Esophagus muscularis mucosa (tissue), 4 donors: ENCODE data around the gene ENKD1. TPM values are rescaled to one million over a fixed set of nuclear protein-coding genes. Genes with fewer than 3 reads are reported as not detected.
"Not testable (repeated sequence)": the region's sequence is repeated elsewhere in the genome, so short reads cannot be mapped to it uniquely, and the experiment has no call there.

Experiments used
- DNase-seq: peaks from one replicate; pipeline ENCODE4 v3.0.0-alpha.2; 2017; ENCODE audit errors: extremely low spot score
- H3K27ac ChIP-seq, 4 donors: fragments of 200-600 bp; sonication (generic); replicated peaks in 1 of 4; 1 replicate in 3 of 4; 2 replicates in 1 of 4; pipeline ENCODE4 v1.5.1; 2016 to 2019; ENCODE audit warnings: mild to moderate bottlenecking in 1 of 4
- H3K27me3 ChIP-seq, 4 donors: fragments of 200-600 bp; sonication (generic); one replicate each; pipeline versions ENCODE4 v1.5.1 to v1.6.0; 2016 to 2019
- H3K36me3 ChIP-seq, 4 donors: fragments of 200-600 bp; sonication (generic); one replicate each; pipeline ENCODE4 v1.5.1; 2016 to 2019
- H3K4me1 ChIP-seq, 4 donors: fragments of 200-600 bp; sonication (generic); one replicate each; pipeline ENCODE4 v1.5.1; 2016 to 2019
- H3K4me3 ChIP-seq, 4 donors: fragments of 200-600 bp; sonication (generic); 1 replicate in 2 of 4; 2 replicates in 2 of 4; pipeline ENCODE4 v1.5.1; 2016 to 2019; ENCODE audit warnings: mild to moderate bottlenecking in 4 of 4, moderate library complexity in 1 of 4
- H3K9me3 ChIP-seq, 4 donors: fragments of 200-600 bp; sonication (generic); 1 replicate in 3 of 4; 2 replicates in 1 of 4; pipeline ENCODE4 v1.5.1; 2016 to 2019
- EP300 ChIP-seq: sonication (generic); formaldehyde crosslinking; IDR thresholded peaks from one replicate; pipeline ENCODE4 v1.6.1; 2017; ENCODE audit warnings: antibody characterized with exemption
- POLR2A ChIP-seq: fragments of 450-650 bp; IDR thresholded peaks from one replicate; pipeline ENCODE4 v1.6.1; 2017; ENCODE audit warnings: antibody characterized with exemption, moderate library complexity, mild to moderate bottlenecking, low read depth
- POLR2AphosphoS5 ChIP-seq, 2 donors: sonication (generic); formaldehyde crosslinking; IDR thresholded peaks; one replicate each; pipeline ENCODE4 v1.6.1; 2017; ENCODE audit warnings: antibody characterized with exemption in 2 of 2
- WGBS: methylation state at CpG from one replicate; pipeline ENCODE4 v1.1.5; 2018; 5-methylcytosine and 5-hydroxymethylcytosine counted together
- intact Hi-C: fragments of 100-400 bp; cut with DNase I; formaldehyde crosslinking; loops from one replicate; pipeline ENCODE4 v1.15.1; 2023
- total RNA-seq, 4 donors: library from RNA; depleted of rRNA; stranded (reverse); fragments of >200 nt; gene quantifications; one replicate each; pipeline versions ENCODE4 v1.1.0 to v1.2.1, GENCODE V29; 2016
- TF ChIP-seq, protein P1 (sequence below), 3 experiments: fragments of 200-600 bp in 2 of 3; fragments of 450-650 bp in 1 of 3; sonication (generic) in 2 of 3; IDR thresholded peaks; one replicate each; pipeline ENCODE4 v1.5.1; 2017 to 2019; ENCODE audit warnings: antibody characterized with exemption in 3 of 3, mild to moderate bottlenecking in 2 of 3, moderate library complexity in 1 of 3

Gene ENKD1
- total RNA-seq, 4 donors from 2014 or later, result 24.5 to 47.3 (median 35.6) TPM

DNA sequence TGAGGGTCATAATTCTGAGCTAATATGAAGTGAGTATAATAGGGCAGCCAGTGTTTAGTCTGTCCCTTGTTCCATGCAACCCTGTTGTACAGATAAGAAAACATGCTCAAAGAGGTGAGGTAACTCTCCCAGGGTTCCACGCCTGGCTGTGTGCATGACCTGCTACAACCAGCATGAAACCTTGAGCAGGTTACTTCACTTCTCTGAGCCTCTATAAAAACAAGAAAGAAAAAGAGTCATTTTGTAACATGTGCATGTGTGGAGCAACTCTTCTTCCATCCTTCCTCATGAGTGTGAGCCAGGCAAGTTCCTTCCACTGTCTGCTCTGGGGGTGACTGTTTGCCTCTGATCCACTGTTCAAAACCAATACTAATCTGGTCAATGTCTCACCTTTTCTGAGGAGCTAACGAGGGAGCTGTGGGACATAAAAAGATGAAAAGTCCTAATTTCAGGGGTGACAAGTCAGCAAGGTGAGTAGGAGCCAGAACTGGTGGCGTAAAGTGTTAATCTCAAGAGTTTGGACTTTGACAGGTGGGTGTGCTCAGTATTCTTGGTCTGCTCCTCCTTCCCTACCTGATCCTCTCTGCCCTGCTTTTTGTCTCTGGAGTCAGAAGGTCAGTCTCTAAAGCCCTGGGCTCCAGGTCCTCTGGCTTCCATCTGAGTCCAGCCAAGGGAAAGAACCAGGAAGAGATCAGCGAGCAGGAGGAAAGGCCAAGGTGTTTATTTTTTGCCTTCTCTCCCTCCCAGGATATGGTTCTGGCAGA, 31.1 kb upstream of the ENKD1 start:
- DNase-seq, result no peak
- 96% methylated on average over 4 of the region's 4 CpGs for WGBS
- no peak overlapping the region for H3K27ac ChIP-seq

GRCh38 chr16:67694611-67695010, 28.1 kb upstream of the ENKD1 start:
- intact Hi-C loops, result no loop called here
- no peak for DNase-seq
- no peaks in the 10 kb centered on the region for H3K4me1 ChIP-seq
- H3K9me3 ChIP-seq, result no peaks in the 10 kb centered on the region
- no peak overlapping the region for H3K27ac ChIP-seq
- no peaks in the 10 kb centered on the region for H3K27me3 ChIP-seq
- H3K36me3 ChIP-seq, result no peaks in the 10 kb centered on the region
- no peak overlapping the region for H3K4me3 ChIP-seq
- whole genome bisulfite sequencing, result 81% methylated on average over 2 of the region's 2 CpGs
- TF ChIP-seq POLR2A, result no peak
- TF ChIP-seq EP300, result no peak
- TF ChIP-seq POLR2AphosphoS5 (IDR thresholded peaks at IDR 0.05), result no peak
- TF ChIP-seq, protein P1, sequence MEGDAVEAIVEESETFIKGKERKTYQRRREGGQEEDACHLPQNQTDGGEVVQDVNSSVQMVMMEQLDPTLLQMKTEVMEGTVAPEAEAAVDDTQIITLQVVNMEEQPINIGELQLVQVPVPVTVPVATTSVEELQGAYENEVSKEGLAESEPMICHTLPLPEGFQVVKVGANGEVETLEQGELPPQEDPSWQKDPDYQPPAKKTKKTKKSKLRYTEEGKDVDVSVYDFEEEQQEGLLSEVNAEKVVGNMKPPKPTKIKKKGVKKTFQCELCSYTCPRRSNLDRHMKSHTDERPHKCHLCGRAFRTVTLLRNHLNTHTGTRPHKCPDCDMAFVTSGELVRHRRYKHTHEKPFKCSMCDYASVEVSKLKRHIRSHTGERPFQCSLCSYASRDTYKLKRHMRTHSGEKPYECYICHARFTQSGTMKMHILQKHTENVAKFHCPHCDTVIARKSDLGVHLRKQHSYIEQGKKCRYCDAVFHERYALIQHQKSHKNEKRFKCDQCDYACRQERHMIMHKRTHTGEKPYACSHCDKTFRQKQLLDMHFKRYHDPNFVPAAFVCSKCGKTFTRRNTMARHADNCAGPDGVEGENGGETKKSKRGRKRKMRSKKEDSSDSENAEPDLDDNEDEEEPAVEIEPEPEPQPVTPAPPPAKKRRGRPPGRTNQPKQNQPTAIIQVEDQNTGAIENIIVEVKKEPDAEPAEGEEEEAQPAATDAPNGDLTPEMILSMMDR (IDR thresholded peaks at IDR 0.05), result no peak

More for the DNA sequence above, 31.1 kb upstream of the ENKD1 start:
- Histone ChIP-seq H3K27me3 (no peaks in the 10 kb centered on the region), H3K9me3 (no peaks in the 10 kb centered on the region), H3K4me3 (no peak overlapping the region), H3K4me1 (no peaks in the 10 kb centered on the region), H3K36me3 (no peaks in the 10 kb centered on the region)
- TF ChIP-seq, protein P1 (IDR thresholded peaks at IDR 0.05), result no peak
- no peak for TF ChIP-seq EP300
- TF ChIP-seq POLR2A, result no peak
- no peak for TF ChIP-seq POLR2AphosphoS5 (IDR thresholded peaks at IDR 0.05)
- intact Hi-C loops, result no loop called here

DNA sequence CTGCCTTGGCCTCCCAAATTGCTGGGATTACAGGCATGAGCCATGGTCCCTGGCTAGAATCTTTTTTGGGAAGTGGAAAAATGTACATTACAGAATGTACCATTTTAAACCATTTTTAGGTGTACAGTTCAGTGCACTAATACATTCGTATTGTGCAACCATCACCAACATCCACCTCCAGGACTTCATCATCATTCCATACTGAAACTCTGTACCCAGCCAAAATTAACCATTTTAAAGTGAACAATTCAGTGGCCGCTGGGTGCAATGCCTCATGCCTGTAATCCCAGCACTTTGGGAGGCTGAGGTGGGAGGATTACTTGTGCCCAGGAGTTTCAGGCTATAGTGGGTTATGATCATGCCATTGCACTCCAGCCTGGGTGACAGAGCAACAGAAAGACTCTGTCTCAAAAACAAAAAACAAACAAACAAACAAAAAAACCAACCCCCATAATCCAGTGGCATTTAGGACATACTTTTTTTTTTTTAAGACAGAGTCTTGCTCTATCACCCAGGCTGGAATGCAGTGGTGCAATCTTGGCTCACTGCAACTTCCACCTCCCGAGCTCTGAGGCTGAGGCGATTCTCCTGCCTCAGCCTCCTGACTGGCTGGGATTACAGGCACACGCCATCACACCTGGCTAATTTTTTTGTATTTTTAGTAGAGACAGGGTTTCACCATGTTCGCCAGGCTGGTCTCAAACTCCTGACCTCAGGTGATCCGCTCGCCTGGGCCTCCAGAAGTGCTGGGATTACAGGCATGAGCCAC, 27.2 kb upstream of the ENKD1 start:
- H3K4me3 ChIP-seq, intact Hi-C loops, H3K9me3 ChIP-seq, H3K36me3 ChIP-seq, DNase-seq, H3K27ac ChIP-seq, H3K4me1 ChIP-seq, H3K27me3 ChIP-seq: not testable (repeated sequence)
- WGBS, result 93% methylated on average over 8 of the region's 8 CpGs

DNA sequence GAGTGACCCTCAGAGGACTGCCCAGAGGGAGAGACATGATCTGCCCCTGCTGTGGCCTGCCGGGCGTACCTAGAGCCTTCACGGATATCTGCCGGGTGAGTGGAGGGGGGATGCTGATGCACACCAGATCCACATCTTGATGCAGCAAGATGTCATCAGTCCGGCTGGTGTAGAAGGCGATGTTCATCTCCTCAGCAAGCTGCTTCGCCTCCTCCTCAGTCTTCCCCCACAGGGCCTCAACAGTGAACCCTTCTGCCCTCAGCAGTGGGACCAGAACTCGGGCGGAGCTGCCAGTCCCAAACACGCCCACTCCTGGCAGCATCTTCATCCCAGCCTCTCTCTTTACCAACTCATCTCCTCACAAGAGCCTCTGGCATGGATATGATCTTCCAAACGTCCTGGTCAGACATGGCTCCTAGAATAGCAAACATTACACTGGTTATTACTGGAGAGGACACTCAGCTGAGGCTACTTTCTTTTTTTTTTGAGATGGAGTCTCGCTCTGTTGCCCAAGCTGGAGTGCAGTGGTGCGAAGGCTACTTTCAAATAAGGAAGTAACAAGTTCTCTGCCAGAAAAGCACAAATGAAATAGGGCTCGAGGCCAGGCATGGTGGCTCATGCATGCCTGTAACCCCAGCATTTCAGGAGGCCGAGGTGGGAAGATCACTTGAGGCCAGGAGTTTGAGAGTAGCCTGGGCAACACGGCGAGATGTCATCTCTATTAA, 19.0 kb upstream of the ENKD1 start:
- Histone ChIP-seq H3K9me3 (no peaks in the 10 kb centered on the region), H3K4me3 (no peak overlapping the region), H3K27me3 (no peaks in the 10 kb centered on the region), H3K36me3 (peaks cover 7 to 44% (median 27%) of the 10 kb centered on the region in 4 donors), H3K4me1 (peaks cover 0 to 20% (median 2%) of the 10 kb centered on the region in 4 donors), H3K27ac (peak overlapping the region in 3 of 4 donors; percentile 1 to 62 (median 55))
- intact Hi-C loops, result no loop called here
- TF ChIP-seq POLR2A (no peak), POLR2AphosphoS5 (IDR thresholded peaks at IDR 0.05) (no peak), EP300 (no peak)
- TF ChIP-seq, protein P1 (IDR thresholded peaks at IDR 0.05), result no peak
- WGBS, result 86% methylated on average over 17 of the region's 17 CpGs
- no peak for DNase-seq

GRCh38 chr16:67683767-67684166, 17.2 kb upstream of the ENKD1 start:
- no peak for DNase-seq
- no peak for TF ChIP-seq POLR2A
- TF ChIP-seq POLR2AphosphoS5 (IDR thresholded peaks at IDR 0.05), result no peak
- TF ChIP-seq, protein P1 (IDR thresholded peaks at IDR 0.05), result no peak
- TF ChIP-seq EP300, result no peak
- Histone ChIP-seq H3K4me1 (peaks cover 0 to 20% (median 3%) of the 10 kb centered on the region in 4 donors), H3K27me3 (no peaks in the 10 kb centered on the region), H3K4me3 (no peak overlapping the region), H3K36me3 (peaks cover 7 to 49% (median 27%) of the 10 kb centered on the region in 4 donors), H3K9me3 (no peaks in the 10 kb centered on the region), H3K27ac (no peak overlapping the region)
- WGBS, result 100% methylated on average over 3 of the region's 4 CpGs
- intact Hi-C loops, result no loop called here
